AG04450 (cell line): Measurements from ENCODE around the gene SLC4A4. TPM values are rescaled to one million over a fixed set of nuclear protein-coding genes. Genes with fewer than 3 reads are reported as not detected.

Source experiments
- CTCF ChIA-PET: fragments of 300-600, 350-600 bp; formaldehyde crosslinking; extraction: SDS; loops from one replicate; lab custom pipeline; 2022; ENCODE audit warnings: antibody characterized with exemption, inconsistent platforms; lab: Charles Lee
- POLR2A ChIA-PET: fragments of 350-600 bp; formaldehyde crosslinking; extraction: SDS; loops from one replicate; lab custom pipeline; 2021; ENCODE audit warnings: antibody characterized with exemption, inconsistent platforms; lab: Yijun Ruan, JAX
- DNase-seq: peaks from one replicate; pipeline ENCODE4 v3.0.0-alpha.2; 2011; ENCODE audit warnings: low read depth, low spot score
- H3K27ac ChIP-seq: one replicate; pipeline ENCODE4 v1.5.1; 2012; ENCODE audit warnings: low read depth, low read length, control low read depth
- H3K27me3 ChIP-seq: one replicate; pipeline ENCODE4 v1.6.0; 2012; ENCODE audit warnings: low read length; ENCODE audit not compliant: control insufficient read depth, insufficient read depth
- H3K4me3 ChIP-seq: 2 replicates; pipeline ENCODE4 v1.5.1; 2011; ENCODE audit warnings: mild to moderate bottlenecking, low read depth, low read length, control low read depth
- H3K9me3 ChIP-seq: 2 replicates; pipeline ENCODE4 v1.5.1; 2012; ENCODE audit warnings: low read length; ENCODE audit not compliant: control insufficient read depth, insufficient read depth
- polyA plus RNA-seq: library from polyadenylated mRNA; depleted of rRNA; stranded (reverse); fragments of >200 nt; gene quantifications from 2 replicates; pipeline ENCODE4 v1.2.3, GENCODE V29; 2011
- TF ChIP-seq, protein P1 (sequence below): IDR thresholded peaks from 2 replicates; pipeline ENCODE4 v1.5.1; 2011; ENCODE audit warnings: low read depth, low read length, control low read depth, inconsistent platforms

The SLC4A4 gene
- polyA plus RNA-seq, 1 experiment: 17.5 TPM

GRCh38 chr4:71495454-71495853 is 156.6 kb downstream of the SLC4A4 start:
- no peak for DNase-seq
- H3K27ac ChIP-seq: no peak overlapping the region
- no peaks in the 10 kb centered on the region for H3K27me3 ChIP-seq
- H3K4me3 ChIP-seq: no peak overlapping the region
- POLR2A ChIA-PET: no interaction called here
- no peaks in the 10 kb centered on the region for H3K9me3 ChIP-seq
- TF ChIP-seq, protein P1, sequence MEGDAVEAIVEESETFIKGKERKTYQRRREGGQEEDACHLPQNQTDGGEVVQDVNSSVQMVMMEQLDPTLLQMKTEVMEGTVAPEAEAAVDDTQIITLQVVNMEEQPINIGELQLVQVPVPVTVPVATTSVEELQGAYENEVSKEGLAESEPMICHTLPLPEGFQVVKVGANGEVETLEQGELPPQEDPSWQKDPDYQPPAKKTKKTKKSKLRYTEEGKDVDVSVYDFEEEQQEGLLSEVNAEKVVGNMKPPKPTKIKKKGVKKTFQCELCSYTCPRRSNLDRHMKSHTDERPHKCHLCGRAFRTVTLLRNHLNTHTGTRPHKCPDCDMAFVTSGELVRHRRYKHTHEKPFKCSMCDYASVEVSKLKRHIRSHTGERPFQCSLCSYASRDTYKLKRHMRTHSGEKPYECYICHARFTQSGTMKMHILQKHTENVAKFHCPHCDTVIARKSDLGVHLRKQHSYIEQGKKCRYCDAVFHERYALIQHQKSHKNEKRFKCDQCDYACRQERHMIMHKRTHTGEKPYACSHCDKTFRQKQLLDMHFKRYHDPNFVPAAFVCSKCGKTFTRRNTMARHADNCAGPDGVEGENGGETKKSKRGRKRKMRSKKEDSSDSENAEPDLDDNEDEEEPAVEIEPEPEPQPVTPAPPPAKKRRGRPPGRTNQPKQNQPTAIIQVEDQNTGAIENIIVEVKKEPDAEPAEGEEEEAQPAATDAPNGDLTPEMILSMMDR: no peak
- CTCF ChIA-PET: no interaction called here

GRCh38 chr4:71497078-71497477 is 158.3 kb downstream of the SLC4A4 start:
- POLR2A ChIA-PET: no interaction called here
- Histone ChIP-seq H3K4me3 (no peak overlapping the region), H3K9me3 (no peaks in the 10 kb centered on the region), H3K27me3 (no peaks in the 10 kb centered on the region), H3K27ac (no peak overlapping the region)
- TF ChIP-seq, protein P1: no peak
- DNase-seq: no peak
- CTCF ChIA-PET: interaction anchor here (1.0 kb wide), 1 partner anchor 54 kb away, joined by 3 read pairs; no protein-coding TSS in a partner anchor

- Histone ChIP-seq H3K27ac (no peak overlapping the region), H3K4me3 (no peak overlapping the region), H3K27me3 (no peaks in the 10 kb centered on the region), H3K9me3 (no peaks in the 10 kb centered on the region)
- DNase-seq: peak; percentile 23
- ChIA-PET CTCF (no interaction called here), POLR2A (interaction anchor here (0.9 kb wide), 1 partner anchor 232 kb away, joined by 3 read pairs; no protein-coding TSS in a partner anchor)
- TF ChIP-seq, protein P1: no peak
Observed at GRCh38 chr4:71498002-71498401, 159.2 kb downstream of the SLC4A4 start.

- DNase-seq: no peak
- Histone ChIP-seq H3K9me3 (no peaks in the 10 kb centered on the region), H3K27ac (no peak overlapping the region), H3K27me3 (no peaks in the 10 kb centered on the region), H3K4me3 (no peak overlapping the region)
- POLR2A ChIA-PET: interaction anchor here (0.9 kb wide), 1 partner anchor 233 kb away, joined by 3 read pairs; no protein-coding TSS in a partner anchor
- TF ChIP-seq, protein P1: no peak
- CTCF ChIA-PET: no interaction called here
Observed at GRCh38 chr4:71498625-71499024, 159.8 kb downstream of the SLC4A4 start.

DNA sequence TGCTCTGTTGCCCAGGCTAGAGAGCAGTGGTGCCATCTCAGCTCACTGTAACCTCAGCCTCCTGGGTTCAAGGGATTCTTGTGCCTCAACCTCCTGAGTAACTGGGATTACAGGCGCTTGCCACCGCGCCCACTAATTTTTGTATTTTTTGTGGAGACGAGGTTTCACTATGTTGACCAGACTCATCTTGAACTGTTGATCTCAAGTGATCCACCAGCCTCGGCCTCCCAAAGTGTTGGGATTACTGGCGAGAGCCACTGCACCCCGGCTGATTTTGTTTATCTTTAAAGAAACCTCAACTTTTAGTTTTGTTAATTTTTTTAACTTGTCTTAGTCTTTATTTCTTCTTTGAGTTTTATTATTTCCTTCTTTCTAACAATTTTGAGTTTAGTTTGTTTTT is 163.2 kb downstream of the SLC4A4 start:
- ChIA-PET CTCF (no interaction called here), POLR2A (no interaction called here)
- H3K27ac ChIP-seq: no peak overlapping the region
- DNase-seq: no peak
- H3K27me3 ChIP-seq: no peaks in the 10 kb centered on the region
- H3K4me3 ChIP-seq: no peak overlapping the region
- no peaks in the 10 kb centered on the region for H3K9me3 ChIP-seq
- TF ChIP-seq, protein P1: no peak
